ENCODE measurements around the gene AK5.

DNA sequence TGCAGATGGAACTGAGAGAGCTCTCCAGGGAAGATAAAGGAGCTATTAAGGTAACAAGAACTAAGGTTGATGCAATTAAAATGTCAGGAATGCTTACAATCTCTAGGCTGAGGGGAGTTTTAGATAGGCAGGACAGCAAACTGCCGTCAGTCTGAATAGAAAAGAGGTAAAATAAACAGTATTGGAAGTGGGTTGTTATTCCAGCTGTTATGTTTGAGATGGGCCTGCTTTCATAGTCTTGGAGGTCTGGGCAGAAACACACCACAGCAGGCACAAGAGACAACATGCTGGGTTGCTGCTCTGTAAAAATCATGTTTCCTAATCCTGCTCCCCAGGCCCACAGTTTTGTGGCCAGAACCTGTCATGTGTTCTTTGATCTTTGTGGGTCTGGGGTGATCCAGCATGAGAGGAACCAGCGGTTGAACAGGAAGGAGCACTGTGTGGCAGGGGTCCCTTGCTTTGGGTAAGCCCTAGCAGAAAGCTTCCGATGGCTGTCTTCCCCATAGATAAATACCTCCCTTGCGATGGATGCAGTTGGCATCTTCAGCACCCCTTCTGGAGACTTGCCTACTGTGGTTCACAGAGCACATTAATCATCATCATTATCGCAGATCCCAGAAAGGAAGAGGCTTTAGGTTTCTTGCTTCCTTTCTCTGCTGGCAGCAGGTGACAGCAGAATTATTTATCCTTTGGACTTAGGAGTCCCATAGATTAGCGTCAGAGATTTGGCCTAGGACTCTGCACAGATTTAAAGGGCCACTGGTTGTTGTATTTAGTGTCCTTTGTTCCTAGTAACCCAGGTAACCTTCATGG lies 97.1 kb downstream of the AK5 start:
- TF ChIP-seq, protein P1, sequence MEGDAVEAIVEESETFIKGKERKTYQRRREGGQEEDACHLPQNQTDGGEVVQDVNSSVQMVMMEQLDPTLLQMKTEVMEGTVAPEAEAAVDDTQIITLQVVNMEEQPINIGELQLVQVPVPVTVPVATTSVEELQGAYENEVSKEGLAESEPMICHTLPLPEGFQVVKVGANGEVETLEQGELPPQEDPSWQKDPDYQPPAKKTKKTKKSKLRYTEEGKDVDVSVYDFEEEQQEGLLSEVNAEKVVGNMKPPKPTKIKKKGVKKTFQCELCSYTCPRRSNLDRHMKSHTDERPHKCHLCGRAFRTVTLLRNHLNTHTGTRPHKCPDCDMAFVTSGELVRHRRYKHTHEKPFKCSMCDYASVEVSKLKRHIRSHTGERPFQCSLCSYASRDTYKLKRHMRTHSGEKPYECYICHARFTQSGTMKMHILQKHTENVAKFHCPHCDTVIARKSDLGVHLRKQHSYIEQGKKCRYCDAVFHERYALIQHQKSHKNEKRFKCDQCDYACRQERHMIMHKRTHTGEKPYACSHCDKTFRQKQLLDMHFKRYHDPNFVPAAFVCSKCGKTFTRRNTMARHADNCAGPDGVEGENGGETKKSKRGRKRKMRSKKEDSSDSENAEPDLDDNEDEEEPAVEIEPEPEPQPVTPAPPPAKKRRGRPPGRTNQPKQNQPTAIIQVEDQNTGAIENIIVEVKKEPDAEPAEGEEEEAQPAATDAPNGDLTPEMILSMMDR (IDR thresholded peaks at IDR 0.05) = no peak
- TF ChIP-seq POLR2A (IDR thresholded peaks at IDR 0.05) (no peak), POLR2AphosphoS5 (IDR thresholded peaks at IDR 0.05) (no peak)

Measured in prostate gland (tissue), 2 donors.